Measurements from ENCODE around the gene RAB30.

DNA sequence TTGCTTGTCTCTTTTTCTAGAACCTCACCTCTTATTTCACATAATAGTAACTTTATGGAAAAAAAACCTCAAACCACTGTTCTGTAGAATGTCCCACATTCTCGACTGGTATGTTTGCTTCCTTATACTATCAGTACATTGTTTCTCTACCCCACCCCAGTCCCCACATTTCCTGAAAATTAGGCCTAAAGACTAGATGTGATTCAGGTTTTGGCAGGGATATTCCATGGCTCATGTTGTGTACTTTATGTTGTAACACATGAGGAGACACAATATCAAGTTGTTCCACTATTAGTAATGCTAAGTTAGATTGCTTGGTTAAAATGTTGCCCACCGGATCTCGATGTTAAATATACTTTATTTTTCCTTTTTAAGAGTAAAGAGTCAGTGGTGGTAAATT, 135.4 kb downstream of the RAB30 start:
- TF ChIP-seq, protein P1, sequence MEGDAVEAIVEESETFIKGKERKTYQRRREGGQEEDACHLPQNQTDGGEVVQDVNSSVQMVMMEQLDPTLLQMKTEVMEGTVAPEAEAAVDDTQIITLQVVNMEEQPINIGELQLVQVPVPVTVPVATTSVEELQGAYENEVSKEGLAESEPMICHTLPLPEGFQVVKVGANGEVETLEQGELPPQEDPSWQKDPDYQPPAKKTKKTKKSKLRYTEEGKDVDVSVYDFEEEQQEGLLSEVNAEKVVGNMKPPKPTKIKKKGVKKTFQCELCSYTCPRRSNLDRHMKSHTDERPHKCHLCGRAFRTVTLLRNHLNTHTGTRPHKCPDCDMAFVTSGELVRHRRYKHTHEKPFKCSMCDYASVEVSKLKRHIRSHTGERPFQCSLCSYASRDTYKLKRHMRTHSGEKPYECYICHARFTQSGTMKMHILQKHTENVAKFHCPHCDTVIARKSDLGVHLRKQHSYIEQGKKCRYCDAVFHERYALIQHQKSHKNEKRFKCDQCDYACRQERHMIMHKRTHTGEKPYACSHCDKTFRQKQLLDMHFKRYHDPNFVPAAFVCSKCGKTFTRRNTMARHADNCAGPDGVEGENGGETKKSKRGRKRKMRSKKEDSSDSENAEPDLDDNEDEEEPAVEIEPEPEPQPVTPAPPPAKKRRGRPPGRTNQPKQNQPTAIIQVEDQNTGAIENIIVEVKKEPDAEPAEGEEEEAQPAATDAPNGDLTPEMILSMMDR (IDR thresholded peaks at IDR 0.05 in 4 of 5, conservative IDR thresholded peaks at IDR 0.05 in 1 of 5): no peak
- no peak for TF ChIP-seq POLR2A (IDR thresholded peaks at IDR 0.05)

Measured in gastrocnemius medialis (tissue), 4 donors.